Measurements from ENCODE around the gene CD6.
"Not testable (repeated sequence)": the region's sequence is repeated elsewhere in the genome, so short reads cannot be mapped to it uniquely, and the experiment has no call there.

The CD6 gene

DNA sequence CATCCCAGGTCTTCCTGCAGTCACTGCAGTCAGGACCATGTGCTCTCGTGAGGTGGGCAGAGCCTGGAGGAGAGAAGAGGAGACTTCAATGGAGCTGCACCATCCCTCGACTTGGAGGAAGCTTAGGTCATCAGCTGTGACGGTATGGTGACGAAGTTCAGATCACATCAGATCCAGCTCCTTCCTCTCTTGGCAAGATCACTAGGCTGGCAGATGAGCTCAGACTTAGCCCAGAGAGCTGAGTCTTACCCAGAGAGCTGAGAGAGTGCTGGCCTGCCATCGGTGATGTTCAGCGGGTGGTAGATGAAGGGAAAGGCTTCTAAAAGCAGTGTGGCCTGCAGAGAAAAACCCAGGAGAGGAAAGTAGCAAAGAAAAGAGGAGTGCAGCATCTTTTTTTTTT lies 17.7 kb upstream of the CD6 start:
- no peak for DNase-seq (ENCODE audit: low read depth)

DNA sequence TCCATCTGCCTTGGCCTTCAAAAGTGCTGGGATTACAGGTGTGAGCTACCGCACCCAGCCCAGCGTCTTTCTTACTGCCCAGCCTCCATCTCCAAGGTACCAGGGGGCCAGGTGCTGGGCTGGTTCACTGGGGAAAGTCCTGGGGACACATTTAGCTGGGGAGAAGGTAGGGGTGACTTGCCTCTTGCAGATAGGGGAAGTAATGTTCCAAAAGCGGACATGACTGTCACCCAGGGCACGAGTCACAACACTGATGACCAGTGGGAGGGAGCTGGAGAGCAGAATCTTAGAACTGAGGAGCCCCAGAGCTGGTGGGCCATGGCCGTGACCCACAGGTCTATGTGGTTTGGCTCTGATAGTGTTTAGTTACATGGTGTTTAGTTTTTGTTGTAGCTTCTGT lies 17.1 kb upstream of the CD6 start:
- no peak for DNase-seq (ENCODE audit: low read depth)

DNA sequence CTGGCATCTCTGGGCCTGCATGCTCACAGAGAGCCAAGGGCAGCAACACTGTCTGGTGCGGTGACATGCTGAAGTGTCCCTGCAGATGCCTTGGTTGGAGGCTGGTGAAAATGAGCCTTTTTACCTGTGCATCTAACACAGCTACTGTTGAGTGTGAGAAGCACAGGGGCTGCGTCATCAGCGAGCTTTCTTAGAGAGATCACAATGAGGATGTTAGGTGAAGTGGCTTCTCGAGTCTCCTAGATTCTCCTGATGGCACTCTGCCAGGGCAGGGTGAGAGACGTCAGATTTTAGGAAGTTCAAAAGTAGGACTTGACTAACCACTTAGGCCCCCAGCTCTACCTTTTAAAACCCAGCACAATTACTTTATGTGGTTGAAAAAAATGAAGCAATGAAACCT lies 15.9 kb upstream of the CD6 start:
- no peak for DNase-seq (ENCODE audit: low read depth)

DNA sequence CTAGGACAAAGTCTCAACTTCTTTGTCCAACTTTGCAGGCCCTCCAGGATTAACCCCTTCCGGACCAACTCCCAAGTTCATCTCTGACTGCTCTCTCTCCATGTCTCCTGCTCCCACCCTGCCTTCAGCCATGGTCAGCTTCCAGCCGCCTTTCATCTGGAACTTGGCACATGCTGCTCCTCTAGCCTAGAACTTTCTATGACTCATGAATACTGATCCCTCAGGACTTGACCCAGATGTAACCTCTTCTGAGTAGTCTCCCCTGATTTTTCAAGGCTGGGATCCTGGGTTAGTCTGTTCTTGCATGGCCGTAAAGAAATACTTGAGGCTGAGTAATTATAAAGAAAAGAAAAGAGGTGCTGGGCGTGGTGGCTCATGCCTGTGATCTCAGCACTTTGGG lies 14.3 kb upstream of the CD6 start:
- DNase-seq (ENCODE audit: low read depth) = no peak

- DNase-seq (ENCODE audit: low read depth) = no peak
These were observed 12.0 kb upstream of the CD6 start for GRCh38 chr11:60959431-60959830.

- no peak for DNase-seq (ENCODE audit: low read depth)
These were observed 11.1 kb upstream of the CD6 start for GRCh38 chr11:60960405-60960804.

- DNase-seq (ENCODE audit: low read depth) = no peak
These were observed 6.7 kb upstream of the CD6 start for GRCh38 chr11:60964801-60965200.

GRCh38 chr11:60966890-60967289 lies 4.6 kb upstream of the CD6 start:
- DNase-seq (ENCODE audit: low read depth) = no peak

GRCh38 chr11:60968223-60968622 lies 3.3 kb upstream of the CD6 start:
- DNase-seq (ENCODE audit: low read depth) = no peak

- DNase-seq (ENCODE audit: low read depth) = peak; percentile 65
These were observed 1.1 kb upstream of the CD6 start for GRCh38 chr11:60970369-60970774.

DNA sequence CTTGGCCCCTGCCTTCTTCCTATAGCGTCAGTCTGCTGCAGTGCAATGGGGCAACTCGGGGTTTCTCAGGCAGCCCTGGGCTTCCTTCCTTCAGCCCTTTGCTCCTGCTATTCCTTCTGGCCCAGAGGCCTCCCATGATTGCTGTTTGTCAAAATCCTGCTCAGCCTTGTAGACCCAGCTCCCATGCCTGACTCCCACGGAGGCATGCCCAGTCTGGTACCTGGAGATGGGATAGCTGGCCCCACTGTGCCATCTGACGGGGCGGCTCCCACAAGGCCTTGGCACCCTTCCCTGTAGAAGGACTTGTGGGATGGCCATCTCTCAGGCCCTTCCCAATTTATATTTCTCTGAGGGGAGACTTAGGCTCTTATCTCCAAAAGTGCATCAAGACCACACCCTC lies 590 bp upstream of the CD6 start:
- no peak for DNase-seq (ENCODE audit: low read depth)

DNA sequence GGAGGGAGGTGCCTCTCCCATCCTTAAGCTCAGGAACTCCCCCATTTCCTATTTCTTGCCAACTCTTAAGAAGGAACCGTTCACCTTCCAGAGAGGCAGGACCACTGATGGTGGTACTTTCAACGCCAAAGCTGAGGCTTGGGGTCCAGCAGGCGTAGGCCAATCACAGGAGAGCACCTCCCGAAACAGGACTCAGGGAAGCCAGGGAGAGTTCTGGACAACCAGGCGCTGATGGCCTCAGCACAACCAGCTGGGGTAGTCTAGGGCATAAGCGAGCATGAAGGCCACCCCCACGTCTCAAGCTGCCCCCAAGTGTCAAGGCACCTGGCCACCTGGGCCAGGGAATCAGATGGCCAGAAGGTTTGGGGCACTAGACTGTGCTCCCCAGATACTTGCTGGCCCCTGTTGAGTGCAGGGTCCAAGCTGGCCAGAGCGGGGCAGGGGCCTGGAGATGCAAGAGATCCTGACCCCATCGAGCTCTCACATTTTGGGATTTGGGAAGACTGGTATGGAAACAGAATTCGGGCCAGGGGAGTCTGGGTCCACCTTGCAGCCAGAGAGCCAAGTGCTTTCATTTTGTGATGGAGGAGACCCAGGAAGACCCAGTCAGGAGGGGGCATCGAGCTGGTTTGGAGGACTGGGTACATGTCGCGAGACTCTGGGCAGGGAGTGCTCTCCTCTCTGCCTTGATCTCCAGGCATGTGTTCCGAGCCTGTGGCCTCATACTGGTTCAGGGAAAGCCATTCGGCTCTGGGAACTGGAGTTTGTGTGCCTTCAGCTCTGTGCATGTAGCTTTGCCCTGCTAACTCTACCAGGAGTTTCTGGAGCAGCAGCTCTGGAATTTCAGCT lies 926 bp downstream of the CD6 start:
- no peak for DNase-seq (ENCODE audit: low read depth)

GRCh38 chr11:60973699-60974098 lies 2.2 kb downstream of the CD6 start:
- no peak for DNase-seq (ENCODE audit: low read depth)

DNA sequence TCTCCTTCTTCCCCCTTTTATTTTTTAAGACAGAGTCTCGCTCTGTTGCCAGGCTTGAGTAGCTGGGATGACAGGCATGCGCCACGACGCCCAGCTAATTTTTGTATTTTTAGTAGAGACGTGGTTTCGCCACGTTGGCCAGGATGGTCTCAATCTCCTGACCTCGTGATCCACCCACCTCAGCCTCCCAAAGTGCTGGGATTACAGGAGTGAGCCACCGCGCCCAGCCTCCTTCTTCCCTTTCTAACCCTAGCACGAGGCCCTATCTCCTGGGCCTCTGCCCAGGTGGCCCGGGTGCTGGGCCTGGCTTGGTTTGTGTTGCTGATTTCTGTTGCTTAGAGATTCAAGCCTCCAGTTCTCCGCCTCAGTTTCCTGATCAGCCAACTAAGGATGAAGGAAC lies 2.8 kb downstream of the CD6 start:
- DNase-seq (ENCODE audit: low read depth) = not testable (repeated sequence)

DNA sequence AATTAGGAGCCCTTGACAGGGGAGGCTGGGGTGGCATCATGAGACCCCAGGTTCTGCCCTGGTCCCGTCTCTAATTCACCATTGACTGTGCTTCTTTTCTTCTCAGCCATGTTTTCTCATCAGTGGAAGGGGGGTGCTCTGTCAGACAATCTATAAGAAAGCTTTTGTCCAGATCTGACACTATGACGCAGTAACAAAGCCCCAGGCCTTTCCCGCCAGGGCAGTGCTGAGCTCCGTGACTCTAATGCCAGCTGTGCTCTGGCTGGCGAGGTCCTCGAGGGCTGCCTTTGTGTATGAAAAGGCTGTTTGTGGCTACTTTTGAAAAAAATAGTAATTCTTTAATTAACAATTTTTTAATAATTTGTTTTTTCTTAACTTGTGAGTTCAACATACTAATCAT lies 3.2 kb downstream of the CD6 start:
- no peak for DNase-seq (ENCODE audit: low read depth)

DNA sequence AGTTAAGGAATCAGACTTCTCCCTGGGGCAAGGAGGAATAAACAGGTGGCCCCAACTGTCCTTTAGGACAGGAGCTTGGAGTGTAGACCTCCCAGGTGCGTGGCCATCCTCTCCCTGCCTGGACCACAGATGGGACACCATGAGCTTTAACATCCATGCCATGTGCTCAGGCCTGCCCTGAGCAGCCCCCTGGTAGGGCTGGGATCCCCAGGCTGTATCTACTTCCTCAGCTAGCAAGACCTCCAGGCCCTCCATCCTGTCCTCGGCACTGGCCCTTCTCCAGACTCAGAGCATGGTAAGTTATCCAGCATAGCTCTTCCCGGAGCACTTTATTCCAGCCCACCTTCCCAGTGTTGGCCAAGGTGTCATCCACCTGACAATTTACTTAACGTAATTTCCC lies 5.7 kb downstream of the CD6 start:
- no peak for DNase-seq (ENCODE audit: low read depth)

DNA sequence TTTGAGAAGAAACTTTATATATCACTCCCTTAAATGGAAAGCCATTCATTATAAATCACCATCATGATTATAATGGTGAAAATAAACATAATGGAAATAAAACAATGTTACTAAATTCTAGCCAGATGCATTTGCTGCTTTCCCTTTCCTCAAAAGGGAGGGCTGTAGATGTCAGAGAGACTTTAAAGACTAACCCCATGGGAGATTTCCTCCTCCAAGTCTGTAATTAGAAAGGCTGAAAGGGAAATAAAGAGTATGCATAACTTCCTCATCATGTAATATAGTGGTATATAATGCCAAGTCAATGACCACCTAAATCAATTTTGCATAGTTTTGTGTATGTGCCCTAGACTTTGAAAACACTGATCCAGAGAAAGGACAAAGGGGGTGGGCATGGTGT lies 6.4 kb downstream of the CD6 start:
- DNase-seq (ENCODE audit: low read depth) = no peak

DNA sequence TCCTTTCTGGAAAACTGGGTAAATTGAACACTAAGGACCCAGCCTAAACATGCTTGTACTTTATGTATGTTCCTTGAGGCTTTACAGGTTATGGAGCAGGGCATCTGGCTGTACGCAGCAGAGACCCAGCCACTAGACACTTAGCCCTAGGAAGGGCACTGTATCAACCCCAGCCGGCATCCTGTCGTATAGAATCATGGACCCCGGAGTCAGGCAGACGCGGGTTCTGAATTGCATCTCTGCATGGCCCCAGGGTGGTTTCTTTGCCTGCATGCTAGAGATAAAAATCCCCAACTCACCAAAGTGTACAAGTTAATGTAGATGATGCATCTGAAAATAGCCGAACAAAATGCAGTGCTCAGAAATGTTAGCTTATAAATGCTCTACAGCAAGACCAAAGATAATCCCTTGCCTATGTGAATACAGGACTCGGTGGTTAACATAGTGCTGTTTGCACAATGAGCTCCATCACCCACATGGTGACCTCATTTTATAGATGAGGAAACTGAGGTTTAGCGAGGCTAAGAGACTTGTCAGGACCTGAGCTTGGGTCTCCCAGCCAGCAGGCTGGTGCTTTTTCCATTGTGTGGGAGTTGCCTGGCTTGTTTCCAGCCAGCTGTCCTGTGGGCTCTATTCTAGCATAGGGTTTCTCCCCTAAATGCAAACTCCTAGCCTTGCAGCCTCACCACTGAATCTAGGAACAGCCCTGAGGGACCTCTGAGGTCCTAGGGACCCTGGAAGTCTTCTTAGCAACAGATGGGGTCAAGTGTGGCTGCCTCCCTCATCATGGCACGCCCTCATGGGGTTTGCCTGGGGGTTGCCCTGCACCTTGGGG lies 7.3 kb downstream of the CD6 start:
- peak; percentile 39 for DNase-seq (ENCODE audit: low read depth)

- no peak for DNase-seq (ENCODE audit: low read depth)
These were observed 10.0 kb downstream of the CD6 start for GRCh38 chr11:60981515-60981914.

GRCh38 chr11:60982184-60982583 lies 10.7 kb downstream of the CD6 start:
- DNase-seq (ENCODE audit: low read depth) = no peak

- no peak for DNase-seq (ENCODE audit: low read depth)
These were observed 12.7 kb downstream of the CD6 start for GRCh38 chr11:60984149-60984548.

GRCh38 chr11:60984636-60985035 lies 13.2 kb downstream of the CD6 start:
- DNase-seq (ENCODE audit: low read depth) = no peak

GRCh38 chr11:60985501-60985900 lies 14.0 kb downstream of the CD6 start:
- no peak for DNase-seq (ENCODE audit: low read depth)

Data from stimulated activated CD8-positive, alpha-beta memory T cell treated with anti-CD3 and anti-CD28 coated beads, Interleukin-12 subunit alpha, Interleukin-12 subunit beta, amount 100 ng/mL, for 4 hours (primary cell).